T-helper 2 cell treated with Interferon-gamma antibody and Interleukin-4, amounts not matched to agents 5 μg/mL and 100 μg/mL, for 36 hours (primary cell): ENCODE measurements around the gene DDRGK1.
"Not testable (repeated sequence)": the region's sequence is repeated elsewhere in the genome, so short reads cannot be mapped to it uniquely, and the experiment has no call there.

ENCODE experiments used
- DNase-seq: peaks from one replicate; pipeline ENCODE4 v3.0.0; 2021; ENCODE audit warnings: low spot score
- H3K27ac Mint-ChIP-seq: one replicate; pipeline ENCODE4 v1.8.0; 2021; ENCODE audit warnings: mild to moderate bottlenecking, mixed read lengths
- H3K27me3 Mint-ChIP-seq: one replicate; pipeline ENCODE4 v1.8.0; 2021; ENCODE audit warnings: low read depth, mixed read lengths
- H3K36me3 Mint-ChIP-seq: one replicate; pipeline ENCODE4 v1.8.0; 2021; ENCODE audit warnings: low read depth, mixed read lengths
- H3K4me1 Mint-ChIP-seq: one replicate; pipeline ENCODE4 v1.8.0; 2021; ENCODE audit warnings: low read depth, mixed read lengths
- H3K4me3 Mint-ChIP-seq: one replicate; pipeline ENCODE4 v1.8.0; 2022; ENCODE audit warnings: mild to moderate bottlenecking, moderate library complexity, mixed read lengths
- H3K9me3 Mint-ChIP-seq: one replicate; pipeline ENCODE4 v1.8.0; 2021; ENCODE audit warnings: mixed read lengths

Gene DDRGK1

GRCh38 chr20:3193806-3194616, 10.5 kb downstream of the DDRGK1 start:
- DNase-seq = no peak
- Mint-ChIP-seq H3K4me1 (no peaks in the 10 kb centered on the region), H3K36me3 (peaks cover 50% of the 10 kb centered on the region), H3K9me3 (no peaks in the 10 kb centered on the region), H3K27ac (no peak overlapping the region), H3K4me3 (no peak overlapping the region), H3K27me3 (no peaks in the 10 kb centered on the region)

GRCh38 chr20:3192226-3193015, 12.1 kb downstream of the DDRGK1 start:
- no peaks in the 10 kb centered on the region for H3K9me3 Mint-ChIP-seq
- H3K27ac Mint-ChIP-seq = no peak overlapping the region
- DNase-seq = no peak
- H3K36me3 Mint-ChIP-seq = peaks cover 46% of the 10 kb centered on the region
- H3K4me1 Mint-ChIP-seq = no peaks in the 10 kb centered on the region
- no peaks in the 10 kb centered on the region for H3K27me3 Mint-ChIP-seq
- no peak overlapping the region for H3K4me3 Mint-ChIP-seq

DNA sequence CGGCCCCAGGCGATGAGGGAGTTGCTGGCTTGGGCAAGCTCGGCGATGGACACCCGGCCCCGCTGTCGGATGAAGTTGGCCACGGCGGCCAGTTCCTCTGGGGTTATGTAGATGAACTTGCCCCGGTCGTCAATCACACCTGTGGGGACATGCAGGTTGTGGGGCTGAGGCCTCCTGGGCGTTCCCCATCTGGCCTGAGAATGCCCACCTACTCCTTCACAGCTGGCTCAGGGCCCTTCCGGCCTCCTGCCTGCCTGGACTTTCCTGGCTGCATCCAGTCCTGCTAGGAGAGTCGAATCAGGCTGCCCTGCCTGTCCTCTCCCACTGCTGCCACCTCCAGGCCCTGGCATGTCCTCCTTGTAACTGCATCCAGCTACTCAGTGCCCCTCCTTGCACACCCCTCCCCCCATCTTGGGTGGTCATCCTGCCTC, 13.8 kb downstream of the DDRGK1 start:
- Mint-ChIP-seq H3K4me3 (no peak overlapping the region), H3K36me3 (peaks cover 39% of the 10 kb centered on the region), H3K9me3 (no peaks in the 10 kb centered on the region), H3K27ac (no peak overlapping the region), H3K27me3 (no peaks in the 10 kb centered on the region), H3K4me1 (no peaks in the 10 kb centered on the region)
- DNase-seq = no peak

DNA sequence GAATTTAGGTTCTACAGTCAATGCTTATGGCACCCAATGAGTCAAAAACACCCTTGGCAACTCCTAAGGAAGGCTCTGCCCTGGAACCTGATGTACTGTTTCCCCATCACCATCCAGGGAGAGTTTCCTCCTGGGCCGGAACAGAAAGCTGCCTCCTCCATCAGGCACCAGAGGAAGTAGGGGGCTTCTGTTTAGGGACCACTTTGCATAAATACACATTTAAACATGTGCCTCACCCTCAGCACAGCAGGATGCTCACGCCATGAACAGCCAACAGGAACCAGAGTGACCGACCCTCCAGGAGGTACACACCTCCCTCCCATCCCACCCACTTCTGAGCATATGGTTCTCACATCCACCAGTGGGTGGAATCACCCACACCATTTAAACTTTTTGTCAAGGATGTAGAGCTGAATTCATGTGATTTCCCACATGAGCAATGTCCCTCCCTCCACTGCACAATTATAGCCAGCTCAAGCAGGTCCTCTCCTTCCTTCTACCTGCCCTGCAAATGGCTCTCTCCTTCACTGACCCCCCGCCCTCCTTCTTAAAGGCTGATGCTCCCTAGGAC, 14.8 kb downstream of the DDRGK1 start:
- DNase-seq = no peak
- Mint-ChIP-seq H3K27me3 (no peaks in the 10 kb centered on the region), H3K9me3 (no peaks in the 10 kb centered on the region), H3K4me1 (no peaks in the 10 kb centered on the region), H3K36me3 (peaks cover 33% of the 10 kb centered on the region), H3K4me3 (no peak overlapping the region), H3K27ac (peak overlapping the region; percentile 8)

- H3K4me1 Mint-ChIP-seq = no peaks in the 10 kb centered on the region
- DNase-seq = no peak
- peaks cover 33% of the 10 kb centered on the region for H3K36me3 Mint-ChIP-seq
- H3K9me3 Mint-ChIP-seq = no peaks in the 10 kb centered on the region
- no peak overlapping the region for H3K27ac Mint-ChIP-seq
- H3K27me3 Mint-ChIP-seq = no peaks in the 10 kb centered on the region
- no peak overlapping the region for H3K4me3 Mint-ChIP-seq
Observed at GRCh38 chr20:3188823-3189413, 15.6 kb downstream of the DDRGK1 start.

- DNase-seq, H3K9me3 Mint-ChIP-seq, H3K4me1 Mint-ChIP-seq, H3K4me3 Mint-ChIP-seq, H3K27me3 Mint-ChIP-seq, H3K27ac Mint-ChIP-seq: not testable (repeated sequence)
- peaks cover 30% of the 10 kb centered on the region for H3K36me3 Mint-ChIP-seq
Observed at GRCh38 chr20:3187861-3188260, 16.6 kb downstream of the DDRGK1 start.

DNA sequence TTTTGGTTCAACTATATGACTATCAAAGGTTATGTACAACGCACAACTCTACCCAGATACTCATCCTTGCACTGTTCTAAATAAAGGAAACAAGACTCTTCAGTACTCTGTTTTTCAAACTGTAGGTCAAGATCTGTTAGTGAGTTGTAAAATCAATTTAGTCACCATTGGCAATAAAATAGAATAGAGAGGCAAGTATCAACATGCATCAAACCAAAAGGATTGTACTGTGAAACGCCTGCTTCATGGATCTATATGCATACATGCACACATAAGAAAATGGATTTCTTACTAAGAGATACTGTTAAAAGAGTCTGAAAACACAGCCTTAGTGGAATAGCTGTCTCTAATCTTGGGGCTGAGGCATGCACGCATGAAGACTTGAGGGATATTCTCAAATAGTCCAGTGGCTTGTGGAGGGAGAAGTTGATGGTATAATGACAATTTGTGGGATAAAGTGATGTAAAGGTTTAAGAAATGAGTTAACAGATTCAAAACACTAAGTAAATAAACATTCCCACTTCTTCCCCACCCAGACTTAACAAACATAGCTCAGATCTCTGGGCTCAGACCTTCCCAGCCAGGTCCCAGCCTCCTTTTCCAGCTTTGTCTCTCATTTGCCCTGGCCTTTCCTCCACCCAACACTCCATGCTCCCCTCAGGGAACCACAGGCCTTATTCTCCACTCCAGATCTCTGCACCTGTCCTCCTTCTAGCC, 20.4 kb downstream of the DDRGK1 start:
- Mint-ChIP-seq H3K4me3 (no peak overlapping the region), H3K27me3 (no peaks in the 10 kb centered on the region), H3K27ac (no peak overlapping the region), H3K9me3 (no peaks in the 10 kb centered on the region), H3K36me3 (peaks cover 2% of the 10 kb centered on the region), H3K4me1 (no peaks in the 10 kb centered on the region)
- no peak for DNase-seq

GRCh38 chr20:3182429-3182828, 22.1 kb downstream of the DDRGK1 start:
- DNase-seq, H3K4me1 Mint-ChIP-seq, H3K27me3 Mint-ChIP-seq, H3K27ac Mint-ChIP-seq, H3K9me3 Mint-ChIP-seq, H3K4me3 Mint-ChIP-seq, H3K36me3 Mint-ChIP-seq: not testable (repeated sequence)

DNA sequence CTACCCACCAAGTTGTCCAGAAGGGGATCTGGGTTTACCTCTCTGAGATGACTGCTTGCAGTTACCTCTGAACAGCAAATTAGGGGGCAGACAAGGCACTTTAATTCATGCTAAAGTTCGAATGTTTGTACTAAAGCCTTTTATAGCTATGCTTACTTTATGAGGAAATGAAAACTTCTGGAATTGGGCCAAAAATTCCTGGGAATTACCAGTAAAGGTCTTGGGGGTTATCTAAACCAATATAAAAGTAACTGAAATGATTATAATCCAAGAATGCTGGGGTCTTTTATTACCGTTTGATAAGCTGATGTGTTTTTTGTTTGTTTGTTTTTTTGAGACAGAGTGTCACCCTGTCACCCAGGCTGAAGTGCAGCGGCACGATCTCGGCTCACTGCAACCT, 23.2 kb downstream of the DDRGK1 start:
- Mint-ChIP-seq H3K9me3 (no peaks in the 10 kb centered on the region), H3K36me3 (no peaks in the 10 kb centered on the region), H3K4me1 (peaks cover 3% of the 10 kb centered on the region), H3K27me3 (peaks cover 2% of the 10 kb centered on the region), H3K4me3 (no peak overlapping the region), H3K27ac (no peak overlapping the region)
- no peak for DNase-seq

DNA sequence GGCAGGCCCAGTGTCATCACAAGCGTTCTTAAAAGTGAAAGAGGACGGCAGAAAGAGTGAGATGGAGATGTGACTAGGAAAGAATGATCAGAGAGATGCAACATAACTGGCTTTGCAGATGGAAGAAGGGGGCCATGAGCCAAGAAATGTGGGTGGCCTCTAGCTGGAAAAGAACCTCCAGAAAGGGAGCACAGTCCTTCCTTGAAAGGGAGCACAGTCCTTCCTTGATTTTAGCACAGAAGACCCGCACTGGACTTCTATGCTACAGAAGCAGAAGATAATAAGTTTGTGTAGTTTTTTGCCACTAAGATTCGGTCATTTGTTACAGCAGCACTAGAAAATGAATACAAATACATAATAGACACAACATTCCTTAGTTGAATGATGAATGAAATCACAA, 24.2 kb downstream of the DDRGK1 start:
- Mint-ChIP-seq H3K27ac (no peak overlapping the region), H3K36me3 (no peaks in the 10 kb centered on the region), H3K4me3 (no peak overlapping the region), H3K4me1 (peaks cover 3% of the 10 kb centered on the region), H3K9me3 (no peaks in the 10 kb centered on the region), H3K27me3 (peaks cover 10% of the 10 kb centered on the region)
- no peak for DNase-seq

DNA sequence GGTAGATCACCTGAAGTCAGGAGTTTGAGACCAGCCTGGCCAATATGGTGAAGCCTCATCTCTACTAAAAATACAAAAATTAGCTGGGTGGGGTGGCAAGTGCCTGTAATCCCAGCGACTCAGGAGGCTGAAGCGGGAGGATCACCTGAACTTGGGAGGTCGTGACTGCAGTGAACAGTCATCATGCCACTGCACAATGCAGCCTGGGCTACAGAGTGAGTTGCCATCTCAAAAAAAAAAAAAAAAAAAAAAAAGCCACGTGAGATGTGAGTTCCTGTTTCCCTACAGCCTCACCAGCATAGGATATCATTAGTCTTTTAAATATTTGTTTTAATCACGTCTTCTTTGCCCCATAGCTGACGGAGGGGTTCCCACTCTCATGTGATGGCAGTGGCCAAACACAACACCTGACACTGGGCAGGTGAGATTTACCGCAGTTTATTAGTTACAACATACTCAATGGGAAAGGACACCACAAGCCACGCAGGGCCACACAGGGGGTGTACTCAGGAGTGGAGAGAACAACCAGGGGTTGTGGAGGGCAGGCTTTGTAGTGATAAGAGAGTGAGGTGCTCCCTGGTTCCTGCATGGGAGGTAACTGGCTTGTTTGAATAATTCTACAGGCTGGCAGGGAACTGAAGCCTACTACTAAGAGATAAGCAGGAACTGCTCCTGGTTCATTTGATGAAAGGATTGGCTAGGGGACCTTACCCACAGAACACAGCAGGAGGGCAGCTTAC, 26.6 kb downstream of the DDRGK1 start:
- peaks cover 20% of the 10 kb centered on the region for H3K27me3 Mint-ChIP-seq
- H3K36me3 Mint-ChIP-seq = no peaks in the 10 kb centered on the region
- H3K27ac Mint-ChIP-seq = no peak overlapping the region
- H3K9me3 Mint-ChIP-seq = no peaks in the 10 kb centered on the region
- peaks cover 10% of the 10 kb centered on the region for H3K4me1 Mint-ChIP-seq
- H3K4me3 Mint-ChIP-seq = no peak overlapping the region
- no peak for DNase-seq

DNA sequence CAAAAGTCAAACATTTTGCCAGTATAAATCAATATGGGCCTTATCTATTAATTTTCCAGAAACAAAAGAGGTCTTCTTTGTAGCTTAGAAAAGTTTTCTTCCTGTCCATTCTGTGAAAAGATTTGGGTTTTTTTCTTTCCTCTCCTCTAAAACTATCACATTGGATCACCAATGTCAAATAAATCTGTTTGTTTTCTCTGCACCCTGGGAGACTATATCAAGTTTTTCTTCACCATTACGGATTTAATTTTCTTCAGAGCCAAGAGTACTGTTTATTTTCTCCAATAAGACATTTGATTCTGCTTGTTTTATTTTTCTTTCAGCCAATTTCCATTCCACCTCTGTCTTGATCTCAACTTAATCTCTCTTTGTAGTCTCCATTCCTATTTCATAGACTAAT, 29.2 kb downstream of the DDRGK1 start:
- Mint-ChIP-seq H3K4me3 (no peak overlapping the region), H3K27me3 (peaks cover 42% of the 10 kb centered on the region), H3K36me3 (no peaks in the 10 kb centered on the region), H3K4me1 (peaks cover 13% of the 10 kb centered on the region), H3K27ac (no peak overlapping the region), H3K9me3 (no peaks in the 10 kb centered on the region)
- DNase-seq = no peak
